HG02610 (cell line): ENCODE results near the gene TBL1XR1.
A peak's percentile ranks its signal among the peaks of the same experiment; 100 is the strongest.

Source experiments
- ATAC-seq: cut with Tn5 transposase; IDR thresholded peaks from one replicate; pipeline ENCODE4 v1.9.1; 2021; ENCODE audit warnings: mild to moderate bottlenecking, moderate library complexity; ENCODE audit not compliant: unreplicated experiment

Gene TBL1XR1

GRCh38 chr3:177071496-177072156 lies 125.7 kb downstream of the TBL1XR1 start:
- ATAC-seq, result no peak

GRCh38 chr3:177069514-177070329 lies 127.6 kb downstream of the TBL1XR1 start:
- ATAC-seq, result no peak

- no peak for ATAC-seq
These were observed 128.3 kb downstream of the TBL1XR1 start for GRCh38 chr3:177068967-177069366.

- no peak for ATAC-seq
These were observed 131.2 kb downstream of the TBL1XR1 start for GRCh38 chr3:177066068-177066467.

- no peak for ATAC-seq
These were observed 131.8 kb downstream of the TBL1XR1 start for GRCh38 chr3:177065285-177066033.

GRCh38 chr3:177062052-177062732 lies 135.1 kb downstream of the TBL1XR1 start:
- no peak for ATAC-seq

- no peak for ATAC-seq
These were observed 135.9 kb downstream of the TBL1XR1 start for GRCh38 chr3:177061369-177061768.

- no peak for ATAC-seq
These were observed 136.8 kb downstream of the TBL1XR1 start for GRCh38 chr3:177060492-177060891.

- ATAC-seq, result no peak
These were observed 138.6 kb downstream of the TBL1XR1 start for GRCh38 chr3:177058648-177059047.

GRCh38 chr3:177057768-177058167 lies 139.5 kb downstream of the TBL1XR1 start:
- ATAC-seq, result peak; percentile 99

- ATAC-seq, result no peak
These were observed 140.4 kb downstream of the TBL1XR1 start for GRCh38 chr3:177056927-177057326.

- ATAC-seq, result no peak
These were observed 141.4 kb downstream of the TBL1XR1 start for GRCh38 chr3:177055605-177056571.

GRCh38 chr3:177053107-177053506 lies 144.2 kb downstream of the TBL1XR1 start:
- ATAC-seq, result no peak

GRCh38 chr3:177051411-177051810 lies 145.9 kb downstream of the TBL1XR1 start:
- no peak for ATAC-seq

GRCh38 chr3:177050501-177051237 lies 146.6 kb downstream of the TBL1XR1 start:
- ATAC-seq, result peak; percentile 57

- ATAC-seq, result no peak
These were observed 151.5 kb downstream of the TBL1XR1 start for GRCh38 chr3:177045767-177046166.

- ATAC-seq, result no peak
These were observed 152.1 kb downstream of the TBL1XR1 start for GRCh38 chr3:177045222-177045621.

GRCh38 chr3:177041730-177042551 lies 155.3 kb downstream of the TBL1XR1 start:
- ATAC-seq, result peak; percentile 71
